Measurements from ENCODE around the gene C1QL1.
A peak's percentile ranks its signal among the peaks of the same experiment; 100 is the strongest.

The C1QL1 gene

DNA sequence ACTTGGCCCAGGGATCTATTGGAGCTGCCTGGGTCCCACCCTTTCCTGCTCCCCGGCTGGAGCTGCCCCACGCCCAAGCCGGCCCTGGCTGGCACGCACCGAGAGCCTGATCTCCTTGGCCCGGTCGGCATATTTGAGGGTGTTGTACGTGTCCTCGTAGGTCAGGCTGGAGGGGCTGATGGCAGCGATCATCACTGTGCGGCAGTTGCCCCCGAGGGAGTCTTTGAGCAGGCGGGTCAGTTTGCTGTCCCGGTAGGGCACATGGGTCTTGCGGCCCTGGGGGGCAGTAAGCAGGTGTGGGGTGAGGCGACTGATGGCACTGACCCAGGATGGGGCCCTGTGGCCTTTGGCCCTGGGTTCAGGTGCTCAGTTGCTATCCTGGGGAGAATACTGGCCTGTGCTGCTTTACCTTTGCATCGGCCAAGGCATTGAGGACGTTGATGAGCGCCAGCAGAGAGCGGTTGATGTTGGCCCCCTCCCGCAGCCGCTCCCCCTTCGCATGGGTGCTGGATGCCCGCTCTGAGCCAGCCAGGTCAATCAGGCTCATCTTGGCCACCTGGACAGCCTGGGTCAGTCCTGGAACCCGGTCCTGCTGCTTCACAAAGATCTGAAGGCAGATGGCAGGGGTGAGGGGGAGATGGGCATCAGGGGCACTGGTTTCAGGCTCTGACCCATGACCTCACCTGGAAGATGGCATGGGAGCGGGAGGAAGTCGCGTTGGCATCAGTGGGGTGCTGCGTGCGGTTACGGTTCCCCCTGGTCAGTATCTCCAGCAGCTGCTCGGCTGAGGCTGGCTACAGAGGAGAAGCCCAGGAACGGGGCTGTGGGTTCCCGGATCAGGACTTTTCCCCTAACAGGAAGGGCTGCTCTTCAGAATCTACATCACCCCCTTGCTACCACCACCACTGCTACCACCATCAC is 34.0 kb downstream of the C1QL1 start:
- Histone ChIP-seq H3K18ac (ENCODE audit: low read length) (no peak overlapping the region), H3K4me1 (ENCODE audit: control insufficient read depth, low read depth, low read length) (peaks cover 5% of the 10 kb centered on the region), H3K4me3 (ENCODE audit: low read length) (no peak overlapping the region), H2BK15ac (replicated peaks; ENCODE audit: low read depth) (no peak overlapping the region), H2BK5ac (ENCODE audit: low read length) (no peak overlapping the region), H4K8ac (ENCODE audit: low read depth, low read length) (no peak overlapping the region), H2AK5ac (ENCODE audit: low read length) (no peak overlapping the region), H3K79me2 (ENCODE audit: control insufficient read depth, insufficient read depth, low read length) (no peaks in the 10 kb centered on the region), H3K36me3 (ENCODE audit: control insufficient read depth, insufficient read depth, low read length) (peaks cover 20% of the 10 kb centered on the region), H3K4me2 (ENCODE audit: low read length) (no peak overlapping the region), H4K5ac (ENCODE audit: low read length) (no peak overlapping the region), H3K27ac (ENCODE audit: low read depth, low read length) (no peak overlapping the region), H3K56ac (ENCODE audit: low read length) (no peak overlapping the region), H3K27me3 (ENCODE audit: insufficient read depth, low read length, poor library complexity) (no peaks in the 10 kb centered on the region), H3K23ac (ENCODE audit: low read length) (no peak overlapping the region), H2BK120ac (ENCODE audit: low read depth, low read length) (no peak overlapping the region), H3K4ac (ENCODE audit: low read depth, low read length) (no peak overlapping the region), H3K9ac (ENCODE audit: low read length) (no peak overlapping the region), H3K79me1 (ENCODE audit: low read length) (no peaks in the 10 kb centered on the region)
- DNase-seq, result no peak
- no CpG with 5 or more reads among the region's 34 CpGs for WGBS (ENCODE audit: extremely low coverage, insufficient coverage, low lambda C conversion rate)

DNA sequence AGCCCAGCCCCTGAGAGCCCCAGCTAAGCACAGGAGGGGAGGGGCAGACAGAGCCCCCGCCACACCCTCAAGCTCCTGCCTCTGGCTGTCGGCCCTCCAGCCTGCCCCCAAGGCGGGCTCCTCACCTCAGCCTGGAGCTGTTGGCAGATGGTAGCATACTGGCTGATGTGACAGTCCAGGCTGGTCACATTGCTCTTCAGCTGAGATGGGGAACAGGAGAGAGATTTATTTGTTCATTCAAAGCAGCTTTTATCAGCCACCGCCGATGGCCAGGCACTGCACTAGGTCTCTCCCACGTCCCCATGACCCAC is 35.4 kb downstream of the C1QL1 start:
- Histone ChIP-seq H3K18ac (ENCODE audit: low read length) (no peak overlapping the region), H3K56ac (ENCODE audit: low read length) (no peak overlapping the region), H3K23ac (ENCODE audit: low read length) (no peak overlapping the region), H3K9ac (ENCODE audit: low read length) (no peak overlapping the region), H3K4me1 (ENCODE audit: control insufficient read depth, low read depth, low read length) (peaks cover 5% of the 10 kb centered on the region), H3K4me3 (ENCODE audit: low read length) (no peak overlapping the region), H3K27me3 (ENCODE audit: insufficient read depth, low read length, poor library complexity) (no peaks in the 10 kb centered on the region), H3K36me3 (ENCODE audit: control insufficient read depth, insufficient read depth, low read length) (peaks cover 26% of the 10 kb centered on the region), H2AK5ac (ENCODE audit: low read length) (no peak overlapping the region), H3K79me1 (ENCODE audit: low read length) (no peaks in the 10 kb centered on the region), H2BK120ac (ENCODE audit: low read depth, low read length) (no peak overlapping the region), H2BK15ac (replicated peaks; ENCODE audit: low read depth) (no peak overlapping the region), H3K27ac (ENCODE audit: low read depth, low read length) (no peak overlapping the region), H3K4me2 (ENCODE audit: low read length) (no peak overlapping the region), H3K4ac (ENCODE audit: low read depth, low read length) (no peak overlapping the region), H4K5ac (ENCODE audit: low read length) (no peak overlapping the region), H2BK5ac (ENCODE audit: low read length) (no peak overlapping the region), H4K8ac (ENCODE audit: low read depth, low read length) (no peak overlapping the region), H3K79me2 (ENCODE audit: control insufficient read depth, insufficient read depth, low read length) (no peaks in the 10 kb centered on the region)
- WGBS (ENCODE audit: extremely low coverage, insufficient coverage, low lambda C conversion rate), result no CpG with 5 or more reads among the region's 6 CpGs
- no peak for DNase-seq

DNA sequence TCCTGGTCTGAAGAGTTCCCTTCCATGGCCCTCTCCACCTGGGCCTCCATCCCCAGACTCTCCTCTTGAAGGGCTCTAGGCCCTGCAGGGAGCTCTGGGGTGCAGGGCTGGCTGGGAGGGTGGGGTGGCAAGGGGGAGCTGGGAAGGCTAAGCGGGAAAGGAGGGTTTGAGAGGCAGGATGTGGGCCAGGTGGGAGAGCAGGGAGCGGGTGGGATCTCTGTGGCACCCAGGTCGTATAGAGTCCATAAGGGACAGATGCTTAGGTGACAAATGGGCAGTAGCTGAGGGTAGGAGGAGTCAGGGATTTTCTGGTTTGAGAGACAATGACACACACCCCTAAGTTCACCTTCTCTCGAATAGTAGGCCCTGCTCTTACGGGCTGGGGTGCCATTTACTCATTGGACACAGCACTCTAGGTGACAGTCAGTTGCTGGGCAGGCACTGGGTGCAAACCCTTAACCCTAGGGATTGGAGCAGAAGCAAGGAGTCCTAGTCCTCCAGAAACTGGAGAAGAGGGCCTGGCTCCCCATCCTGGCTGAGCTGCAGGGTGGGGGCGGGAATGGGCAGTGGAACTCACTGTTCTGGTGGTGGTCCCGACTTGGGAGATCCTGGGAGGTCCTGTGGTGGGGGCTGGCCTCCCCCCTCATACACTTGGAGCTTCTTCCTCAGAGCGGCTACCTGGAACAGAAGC is 35.9 kb downstream of the C1QL1 start:
- Histone ChIP-seq H2BK15ac (replicated peaks; ENCODE audit: low read depth) (no peak overlapping the region), H3K23ac (ENCODE audit: low read length) (no peak overlapping the region), H3K4me3 (ENCODE audit: low read length) (no peak overlapping the region), H3K79me2 (ENCODE audit: control insufficient read depth, insufficient read depth, low read length) (no peaks in the 10 kb centered on the region), H3K27me3 (ENCODE audit: insufficient read depth, low read length, poor library complexity) (no peaks in the 10 kb centered on the region), H3K56ac (ENCODE audit: low read length) (no peak overlapping the region), H3K4me2 (ENCODE audit: low read length) (no peak overlapping the region), H2BK5ac (ENCODE audit: low read length) (no peak overlapping the region), H2BK120ac (ENCODE audit: low read depth, low read length) (no peak overlapping the region), H3K36me3 (ENCODE audit: control insufficient read depth, insufficient read depth, low read length) (peaks cover 31% of the 10 kb centered on the region), H3K27ac (ENCODE audit: low read depth, low read length) (no peak overlapping the region), H3K4ac (ENCODE audit: low read depth, low read length) (no peak overlapping the region), H4K5ac (ENCODE audit: low read length) (no peak overlapping the region), H3K18ac (ENCODE audit: low read length) (no peak overlapping the region), H2AK5ac (ENCODE audit: low read length) (no peak overlapping the region), H4K8ac (ENCODE audit: low read depth, low read length) (no peak overlapping the region), H3K4me1 (ENCODE audit: control insufficient read depth, low read depth, low read length) (peaks cover 5% of the 10 kb centered on the region), H3K9ac (ENCODE audit: low read length) (no peak overlapping the region), H3K79me1 (ENCODE audit: low read length) (no peaks in the 10 kb centered on the region)
- no CpG with 5 or more reads among the region's 8 CpGs for WGBS (ENCODE audit: extremely low coverage, insufficient coverage, low lambda C conversion rate)
- no peak for DNase-seq

DNA sequence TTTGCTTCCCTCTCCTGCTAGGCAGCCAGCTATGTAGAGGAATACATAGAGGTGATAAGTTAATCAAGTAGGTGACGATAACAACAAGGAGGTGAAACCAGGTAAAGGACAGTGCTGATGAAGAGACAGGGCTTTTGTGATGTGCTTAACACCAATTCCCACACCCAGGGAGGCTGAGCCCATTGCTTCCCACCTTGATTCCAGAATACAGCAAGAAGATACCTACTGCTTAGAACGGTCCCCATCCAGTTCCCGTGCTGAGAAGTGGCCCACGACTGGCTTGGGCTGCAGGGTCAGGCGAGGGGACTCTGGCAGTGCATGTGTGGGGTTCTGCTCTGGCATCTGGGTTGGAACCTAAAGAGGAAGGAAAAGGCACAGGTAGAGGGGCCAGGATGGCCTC is 36.7 kb downstream of the C1QL1 start:
- H3K4ac ChIP-seq (ENCODE audit: low read depth, low read length), result no peak overlapping the region
- H2BK120ac ChIP-seq (ENCODE audit: low read depth, low read length), result no peak overlapping the region
- peak; percentile 33 for DNase-seq
- WGBS (ENCODE audit: extremely low coverage, insufficient coverage, low lambda C conversion rate), result no CpG with 5 or more reads among the region's 5 CpGs
- no peak overlapping the region for H2BK5ac ChIP-seq (ENCODE audit: low read length)
- no peak overlapping the region for H4K5ac ChIP-seq (ENCODE audit: low read length)
- no peak overlapping the region for H3K27ac ChIP-seq (ENCODE audit: low read depth, low read length)
- no peaks in the 10 kb centered on the region for H3K79me1 ChIP-seq (ENCODE audit: low read length)
- no peak overlapping the region for H3K23ac ChIP-seq (ENCODE audit: low read length)
- peaks cover 34% of the 10 kb centered on the region for H3K36me3 ChIP-seq (ENCODE audit: control insufficient read depth, insufficient read depth, low read length)
- H3K56ac ChIP-seq (ENCODE audit: low read length), result no peak overlapping the region
- no peaks in the 10 kb centered on the region for H3K79me2 ChIP-seq (ENCODE audit: control insufficient read depth, insufficient read depth, low read length)
- H4K8ac ChIP-seq (ENCODE audit: low read depth, low read length), result no peak overlapping the region
- no peak overlapping the region for H2BK15ac ChIP-seq (replicated peaks; ENCODE audit: low read depth)
- no peaks in the 10 kb centered on the region for H3K27me3 ChIP-seq (ENCODE audit: insufficient read depth, low read length, poor library complexity)
- peaks cover 5% of the 10 kb centered on the region for H3K4me1 ChIP-seq (ENCODE audit: control insufficient read depth, low read depth, low read length)
- H3K18ac ChIP-seq (ENCODE audit: low read length), result no peak overlapping the region
- no peak overlapping the region for H3K4me3 ChIP-seq (ENCODE audit: low read length)
- H3K4me2 ChIP-seq (ENCODE audit: low read length), result no peak overlapping the region
- H2AK5ac ChIP-seq (ENCODE audit: low read length), result no peak overlapping the region
- H3K9ac ChIP-seq (ENCODE audit: low read length), result no peak overlapping the region

DNA sequence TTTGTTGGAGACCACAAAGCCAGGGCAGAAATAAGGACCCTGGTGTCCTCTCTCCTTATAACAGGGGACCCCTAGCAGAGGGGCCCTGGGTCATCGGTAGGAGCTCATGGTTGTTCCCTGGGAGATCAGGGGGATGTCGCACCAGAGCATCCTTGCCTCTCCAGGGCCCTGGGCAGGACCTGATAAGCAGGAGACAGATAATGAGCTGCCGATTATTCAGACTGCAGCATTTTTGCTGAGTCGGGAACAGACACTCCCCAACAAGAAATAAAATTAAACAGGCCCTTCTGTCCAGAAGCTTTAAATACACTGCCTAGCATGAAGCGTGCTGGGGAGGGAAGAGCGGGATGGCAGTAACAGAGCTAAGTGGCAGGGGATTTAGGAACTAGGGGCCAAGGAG is 37.4 kb downstream of the C1QL1 start:
- no peak overlapping the region for H2BK120ac ChIP-seq (ENCODE audit: low read depth, low read length)
- no peak overlapping the region for H3K4me2 ChIP-seq (ENCODE audit: low read length)
- H3K4me1 ChIP-seq (ENCODE audit: control insufficient read depth, low read depth, low read length), result peaks cover 5% of the 10 kb centered on the region
- no CpG with 5 or more reads among the region's 6 CpGs for WGBS (ENCODE audit: extremely low coverage, insufficient coverage, low lambda C conversion rate)
- H3K36me3 ChIP-seq (ENCODE audit: control insufficient read depth, insufficient read depth, low read length), result peaks cover 39% of the 10 kb centered on the region
- H2BK5ac ChIP-seq (ENCODE audit: low read length), result no peak overlapping the region
- no peak overlapping the region for H3K4ac ChIP-seq (ENCODE audit: low read depth, low read length)
- no peak overlapping the region for H4K5ac ChIP-seq (ENCODE audit: low read length)
- no peak overlapping the region for H3K56ac ChIP-seq (ENCODE audit: low read length)
- H2AK5ac ChIP-seq (ENCODE audit: low read length), result no peak overlapping the region
- H3K18ac ChIP-seq (ENCODE audit: low read length), result no peak overlapping the region
- H2BK15ac ChIP-seq (replicated peaks; ENCODE audit: low read depth), result no peak overlapping the region
- no peak overlapping the region for H4K8ac ChIP-seq (ENCODE audit: low read depth, low read length)
- no peaks in the 10 kb centered on the region for H3K27me3 ChIP-seq (ENCODE audit: insufficient read depth, low read length, poor library complexity)
- no peak overlapping the region for H3K27ac ChIP-seq (ENCODE audit: low read depth, low read length)
- no peak overlapping the region for H3K23ac ChIP-seq (ENCODE audit: low read length)
- DNase-seq, result no peak
- no peak overlapping the region for H3K9ac ChIP-seq (ENCODE audit: low read length)
- no peaks in the 10 kb centered on the region for H3K79me1 ChIP-seq (ENCODE audit: low read length)
- no peak overlapping the region for H3K4me3 ChIP-seq (ENCODE audit: low read length)
- H3K79me2 ChIP-seq (ENCODE audit: control insufficient read depth, insufficient read depth, low read length), result no peaks in the 10 kb centered on the region

Measured in mesendoderm (in vitro differentiated cells).